B cell (primary cell): ENCODE measurements around the gene UBASH3B. TPM values are rescaled to one million over a fixed set of nuclear protein-coding genes. Genes with fewer than 3 reads are reported as not detected.

ENCODE experiments used
- ATAC-seq: fragments of 200-7000 bp; cut with Tn5 transposase; one replicate; pipeline ENCODE4 v1.10.0; 2021; ENCODE audit warnings: low read depth, mild to moderate bottlenecking, moderate number of reproducible peaks, moderate library complexity
- CTCF ChIA-PET: fragments of 350-600 bp; sonication (Branson Sonifier 250); formaldehyde crosslinking; loops from one replicate; lab custom pipeline; 2021; ENCODE audit warnings: antibody characterized with exemption, inconsistent platforms; lab: Charles Lee
- POLR2A ChIA-PET: fragments of 350-600 bp; sonication (Branson Sonifier 250); formaldehyde crosslinking; loops from one replicate; lab custom pipeline; 2021; ENCODE audit warnings: antibody characterized with exemption; lab: Charles Lee
- DNase-seq: peaks from one replicate; pipeline ENCODE4 v3.0.0; 2013
- H2AFZ ChIP-seq: 2 replicates; pipeline ENCODE4 v1.6.1; 2012; ENCODE audit warnings: mild to moderate bottlenecking, low read depth, low read length; ENCODE audit not compliant: insufficient read depth, poor library complexity, severe bottlenecking
- H3K27ac ChIP-seq, 2 donors: 1 replicate in 1 of 2; 2 replicates in 1 of 2; pipeline ENCODE4 v1.5.1; 2012 to 2013; ENCODE audit warnings: low read length in 2 of 2, mild to moderate bottlenecking in 2 of 2, moderate library complexity in 1 of 2
- H3K27me3 ChIP-seq, 4 experiments: fragments of 200-600 bp in 1 of 4; sonication (generic) in 1 of 4; replicated peaks in 1 of 4; 1 replicate in 2 of 4; 2 replicates in 2 of 4; pipeline versions ENCODE4 v1.6.1 to v1.7.0; 2013 to 2016; ENCODE audit warnings: low read length in 3 of 4, mild to moderate bottlenecking in 2 of 4, mixed read lengths in 1 of 4, moderate library complexity in 1 of 4; ENCODE audit not compliant: insufficient read depth in 4 of 4, control insufficient read depth in 3 of 4; ENCODE audit errors: control extremely low read depth in 1 of 4
- H3K36me3 ChIP-seq, 2 experiments: replicated peaks in 1 of 2; 1 replicate in 1 of 2; 2 replicates in 1 of 2; pipeline versions ENCODE4 v1.6.1 to v1.7.1; 2013; ENCODE audit warnings: low read length in 1 of 2; ENCODE audit not compliant: insufficient read depth in 2 of 2, control insufficient read depth in 1 of 2; ENCODE audit errors: control extremely low read depth in 1 of 2, extremely low read depth in 1 of 2
- H3K4me1 ChIP-seq, 2 donors: fragments of 200-600 bp in 1 of 2; sonication (generic) in 1 of 2; 1 replicate in 1 of 2; 2 replicates in 1 of 2; pipeline versions ENCODE4 v1.5.1 to v1.6.1; 2013 to 2017; ENCODE audit warnings: low read length in 2 of 2; ENCODE audit not compliant: control insufficient read depth in 2 of 2, insufficient read depth in 2 of 2
- H3K4me2 ChIP-seq: replicated peaks from 2 replicates; pipeline ENCODE3; 2012; ENCODE audit warnings: mild to moderate bottlenecking, low read depth, low read length; ENCODE audit not compliant: poor library complexity, severe bottlenecking
- H3K4me3 ChIP-seq, 5 experiments: fragments of 200-600 bp in 1 of 5; sonication (generic) in 1 of 5; 1 replicate in 3 of 5; 2 replicates in 2 of 5; pipeline versions ENCODE4 v1.5.1 to v1.7.0; 2011 to 2016; ENCODE audit warnings: low read length in 4 of 5, mild to moderate bottlenecking in 4 of 5, low read depth in 2 of 5, control low read depth in 1 of 5, moderate library complexity in 1 of 5; ENCODE audit not compliant: insufficient read depth in 1 of 5; ENCODE audit errors: control extremely low read depth in 1 of 5, extremely low read depth in 1 of 5
- H3K79me2 ChIP-seq: fragments of 200-600 bp; sonication (generic); one replicate; pipeline ENCODE4 v1.6.0; 2016; ENCODE audit warnings: low read length; ENCODE audit not compliant: control insufficient read depth, insufficient read depth
- H3K9ac ChIP-seq: fragments of 200-600 bp; sonication (generic); 2 replicates; pipeline ENCODE4 v1.6.1; 2017; ENCODE audit warnings: mild to moderate bottlenecking, low read length, moderate library complexity
- H3K9me3 ChIP-seq, 3 donors: one replicate each; pipeline versions ENCODE4 v1.6.1 to v1.7.1; 2013; ENCODE audit warnings: low read length in 2 of 3; ENCODE audit not compliant: control insufficient read depth in 2 of 3, insufficient read depth in 1 of 3; ENCODE audit errors: control extremely low read depth in 1 of 3
- H4K20me1 ChIP-seq: 2 replicates; pipeline ENCODE4 v1.6.0; 2012; ENCODE audit warnings: mild to moderate bottlenecking, low read length; ENCODE audit not compliant: insufficient read depth, control insufficient read depth, poor library complexity, severe bottlenecking
- H3K27ac Mint-ChIP-seq: one replicate; pipeline ENCODE4 v1.8.0; 2021; ENCODE audit warnings: mixed read lengths
- H3K27me3 Mint-ChIP-seq: one replicate; pipeline ENCODE4 v1.8.0; 2021; ENCODE audit warnings: mixed read lengths
- H3K4me1 Mint-ChIP-seq: one replicate; pipeline ENCODE4 v1.8.0; 2021; ENCODE audit warnings: mixed read lengths
- H3K4me3 Mint-ChIP-seq: one replicate; pipeline ENCODE4 v1.8.0; 2021; ENCODE audit warnings: mixed read lengths
- H3K9me3 Mint-ChIP-seq: one replicate; pipeline ENCODE4 v1.8.0; 2022; ENCODE audit warnings: mixed read lengths; ENCODE audit not compliant: insufficient read depth
- CTCF ChIP-seq: fragments of 200-600 bp; IDR thresholded peaks from one replicate; pipeline ENCODE4 v1.8.0; 2022; ENCODE audit warnings: antibody characterized with exemption, mild to moderate bottlenecking
- EZH2 ChIP-seq: IDR thresholded peaks from 2 replicates; pipeline ENCODE4 v1.6.1; 2012; ENCODE audit warnings: borderline replicate concordance, low read depth, mild to moderate bottlenecking, moderate library complexity, low read length; ENCODE audit not compliant: insufficient read depth, poor library complexity, severe bottlenecking
- WGBS: methylation state at CpG from one replicate; pipeline ENCODE4 v1.1.5; 2013; ENCODE audit warnings: missing lambda C conversion rate; ENCODE audit not compliant: insufficient coverage; 5-methylcytosine and 5-hydroxymethylcytosine counted together
- intact Hi-C: fragments of 100-400 bp; cut with micrococcal nuclease; formaldehyde crosslinking; loops from one replicate; pipeline ENCODE4 v1.10.0; 2022
- polyA plus RNA-seq: library from polyadenylated mRNA; depleted of rRNA; stranded (reverse); fragments of >200 nt; gene quantifications from 2 replicates; pipeline ENCODE4 v1.2.3, GENCODE V29; 2012
- total RNA-seq, 2 donors: library from RNA; stranded (reverse); fragments of 120-200 nt in 1 of 2; gene quantifications; 1 replicate in 1 of 2; 2 replicates in 1 of 2; pipeline versions ENCODE4 v1.2.3 to v1.2.4, GENCODE V29; 2013 to 2022

Gene UBASH3B
- total and polyA plus RNA-seq, 2 donors (not counting 1 experiment from before 2014, with no cell fraction given): 2.3 to 3.6 TPM

DNA sequence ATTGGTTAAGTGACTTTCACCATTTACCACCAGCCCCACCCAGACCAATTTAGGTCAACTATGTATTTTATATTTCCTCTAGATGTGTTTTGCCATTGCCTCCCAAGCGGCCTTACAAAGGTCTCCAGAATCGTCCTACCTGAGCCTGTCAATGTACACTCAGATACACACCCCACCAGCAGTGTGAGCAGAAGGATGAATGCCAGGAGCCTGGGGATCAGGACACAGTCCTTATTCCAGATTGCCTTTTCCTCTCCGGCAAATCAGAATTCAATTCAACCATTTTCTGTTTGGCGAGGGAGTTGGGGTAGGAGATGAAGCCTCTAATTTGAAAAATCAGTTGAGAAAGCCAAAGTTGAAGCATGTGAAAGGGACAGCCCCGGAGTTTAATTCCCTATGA is 147.4 kb downstream of the UBASH3B start:
- ATAC-seq (no peak), DNase-seq (no peak)
- WGBS: 100% methylated on average over 3 of the region's 5 CpGs
- Mint-ChIP-seq H3K4me3 (no peak overlapping the region), H3K27me3 (no peaks in the 10 kb centered on the region), H3K4me1 (peaks cover 31% of the 10 kb centered on the region), H3K9me3 (no peaks in the 10 kb centered on the region), H3K27ac (no peak overlapping the region)
- Histone ChIP-seq H2AFZ (no peak overlapping the region), H3K79me2 (no peaks in the 10 kb centered on the region), H3K27me3 (no peaks in the 10 kb centered on the region), H3K36me3 (no peaks in the 10 kb centered on the region), H3K4me2 (no peak overlapping the region), H3K27ac (no peak overlapping the region), H3K9ac (no peak overlapping the region), H4K20me1 (no peaks in the 10 kb centered on the region), H3K4me3 (no peak overlapping the region), H3K4me1 (peaks cover 14 to 19% of the 10 kb centered on the region in 2 donors), H3K9me3 (no peaks in the 10 kb centered on the region)
- ChIA-PET CTCF (no interaction called here), POLR2A (no interaction called here)
- intact Hi-C loops: no loop called here
- TF ChIP-seq EZH2 (no peak), CTCF (no peak)

GRCh38 chr11:122803306-122803705 is 147.8 kb downstream of the UBASH3B start:
- H4K20me1 ChIP-seq: no peaks in the 10 kb centered on the region
- H3K4me3 ChIP-seq: no peak overlapping the region
- intact Hi-C loops: no loop called here
- H3K9me3 Mint-ChIP-seq: no peaks in the 10 kb centered on the region
- CTCF ChIA-PET: interaction anchor here (1.3 kb wide), 1 partner anchor 10 kb away, joined by 3 read pairs; no protein-coding TSS in a partner anchor
- H3K4me2 ChIP-seq: no peak overlapping the region
- H3K36me3 ChIP-seq: no peaks in the 10 kb centered on the region
- no peaks in the 10 kb centered on the region for H3K27me3 ChIP-seq
- no peaks in the 10 kb centered on the region for H3K27me3 Mint-ChIP-seq
- no peak overlapping the region for H3K27ac ChIP-seq
- H3K79me2 ChIP-seq: no peaks in the 10 kb centered on the region
- H2AFZ ChIP-seq: no peak overlapping the region
- peaks cover 35% of the 10 kb centered on the region for H3K4me1 Mint-ChIP-seq
- no peaks in the 10 kb centered on the region for H3K9me3 ChIP-seq
- 100% methylated on average over 1 of the region's 2 CpGs for WGBS
- DNase-seq (no peak), ATAC-seq (no peak)
- TF ChIP-seq EZH2 (no peak), CTCF (no peak)
- no peak overlapping the region for H3K4me3 Mint-ChIP-seq
- no peak overlapping the region for H3K9ac ChIP-seq
- H3K27ac Mint-ChIP-seq: no peak overlapping the region
- POLR2A ChIA-PET: no interaction called here
- peaks cover 18 to 23% of the 10 kb centered on the region in 2 donors for H3K4me1 ChIP-seq
